Inflammatory macrophage treated with lipopolysaccharide for 4 hours (primary cell): ENCODE data around the gene CORO2B.

ENCODE experiments used
- DNase-seq: peaks from one replicate; pipeline ENCODE4 v3.0.0-alpha.2; 2020

The CORO2B gene

GRCh38 chr15:68574629-68575028 lies 4.2 kb upstream of the CORO2B start:
- no peak for DNase-seq

DNA sequence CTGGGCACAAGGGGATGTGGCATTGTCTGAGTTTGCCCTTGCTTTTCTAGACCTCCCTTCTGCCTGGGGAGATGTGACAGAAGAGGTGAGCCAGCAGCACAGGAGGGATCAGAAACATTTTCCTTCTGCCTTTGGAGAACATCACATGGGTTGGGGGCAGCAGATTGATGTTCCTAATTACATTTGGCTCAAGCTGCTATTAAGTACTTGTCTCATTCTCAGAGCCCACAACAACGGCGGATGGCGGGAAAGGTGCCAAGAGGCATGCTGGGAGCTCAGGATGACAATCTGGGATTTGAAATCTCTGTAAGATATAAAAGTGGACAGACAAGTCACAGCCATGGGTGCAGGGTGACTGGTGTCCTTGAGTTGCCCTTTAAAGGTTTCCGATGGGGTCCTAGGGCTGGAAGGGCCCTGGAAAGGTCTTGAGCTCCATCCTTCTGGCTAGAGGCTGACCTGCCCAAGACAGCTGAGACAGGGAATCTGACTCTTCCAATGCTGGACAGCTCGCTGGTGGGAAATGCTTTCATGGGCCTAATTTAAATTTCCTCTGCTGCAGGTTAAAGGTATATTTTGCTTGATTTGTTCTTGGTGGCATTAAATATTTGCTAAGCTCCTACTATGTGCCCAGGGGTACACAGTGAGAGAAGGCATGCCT lies 2.4 kb upstream of the CORO2B start:
- no peak for DNase-seq

DNA sequence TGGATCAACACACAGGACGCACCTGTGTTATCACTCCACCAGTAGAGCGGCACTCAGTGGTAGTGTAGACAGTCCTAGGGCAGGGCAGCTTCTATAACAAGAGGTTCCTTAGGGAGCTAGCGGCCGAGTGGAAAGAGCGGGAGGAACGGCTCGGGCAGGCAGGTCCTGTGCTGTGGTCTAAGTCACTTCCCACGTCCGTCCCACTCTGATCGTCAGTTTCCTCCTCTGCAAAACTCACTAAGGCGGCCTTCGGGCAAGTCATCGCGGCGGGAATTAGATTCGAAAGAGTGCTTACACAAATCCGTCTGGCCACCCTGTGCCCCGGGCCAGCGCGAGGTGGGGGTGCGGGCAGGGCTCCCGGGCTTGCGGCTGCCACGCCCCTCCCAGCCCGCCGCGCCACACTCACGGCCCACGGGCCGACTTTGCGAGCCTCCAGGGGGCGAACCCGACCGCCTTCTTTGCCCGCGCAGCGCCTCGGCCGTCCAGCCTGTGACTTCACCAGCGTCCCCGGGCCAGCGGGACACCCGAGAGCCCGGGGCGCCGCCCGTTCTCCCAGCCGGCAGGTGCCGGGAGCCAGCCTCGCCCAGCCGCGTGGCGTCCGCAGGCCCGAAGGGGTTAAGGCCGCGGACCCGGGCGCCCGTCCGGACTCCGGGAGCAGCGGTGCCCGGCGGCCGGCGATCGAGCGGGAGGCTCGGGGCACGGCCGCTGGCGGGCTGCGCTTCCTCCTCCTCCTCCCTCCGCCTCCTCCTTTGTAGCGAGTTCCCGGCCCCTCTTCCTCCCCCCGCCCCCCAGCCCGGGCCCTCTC lies 416 bp upstream of the CORO2B start:
- peak; percentile 53 for DNase-seq

DNA sequence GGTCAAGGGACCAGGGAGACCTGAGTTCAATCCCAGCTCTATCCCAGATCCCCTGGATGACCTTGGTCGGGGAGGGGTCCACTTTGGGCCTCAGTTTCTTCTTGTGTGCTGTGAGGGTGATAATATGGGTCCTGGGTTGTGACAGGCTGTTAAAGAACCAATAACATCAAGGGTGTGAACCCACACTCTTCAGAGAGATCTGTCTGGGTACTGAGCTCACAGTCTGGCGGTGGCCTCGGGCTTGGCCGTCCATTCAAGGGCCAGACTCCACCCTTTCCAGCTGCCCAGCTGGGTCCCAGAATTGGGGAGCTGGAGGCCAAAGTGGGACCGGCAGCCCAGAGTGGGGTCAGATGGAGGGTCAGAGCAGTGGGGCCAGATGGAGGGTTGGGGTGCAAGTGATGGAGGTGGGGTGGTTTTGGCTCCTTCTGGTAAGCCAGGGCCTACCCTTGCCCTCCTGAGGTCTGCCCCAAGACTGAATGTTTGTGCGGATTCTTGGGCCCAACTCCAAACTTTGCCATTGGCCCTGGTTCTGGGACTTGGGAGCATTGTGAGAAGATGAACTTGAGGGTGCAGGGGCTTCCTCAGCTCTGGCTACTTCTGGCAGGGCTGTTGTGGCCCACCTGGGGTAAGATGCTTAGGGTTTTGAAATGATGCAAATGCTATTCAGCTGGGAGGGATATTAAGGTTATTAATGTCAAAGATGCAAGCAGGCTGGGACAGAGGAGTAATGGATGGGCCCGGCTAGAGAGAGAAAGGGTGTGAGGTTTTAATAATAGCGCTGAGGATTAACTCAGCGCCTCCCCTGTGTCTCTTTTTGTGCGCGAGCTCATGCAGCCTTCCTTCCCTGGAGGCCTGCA lies 1.5 kb downstream of the CORO2B start:
- no peak for DNase-seq

- no peak for DNase-seq
Measured at GRCh38 chr15:68580883-68581155, 2.0 kb downstream of the CORO2B start.

DNA sequence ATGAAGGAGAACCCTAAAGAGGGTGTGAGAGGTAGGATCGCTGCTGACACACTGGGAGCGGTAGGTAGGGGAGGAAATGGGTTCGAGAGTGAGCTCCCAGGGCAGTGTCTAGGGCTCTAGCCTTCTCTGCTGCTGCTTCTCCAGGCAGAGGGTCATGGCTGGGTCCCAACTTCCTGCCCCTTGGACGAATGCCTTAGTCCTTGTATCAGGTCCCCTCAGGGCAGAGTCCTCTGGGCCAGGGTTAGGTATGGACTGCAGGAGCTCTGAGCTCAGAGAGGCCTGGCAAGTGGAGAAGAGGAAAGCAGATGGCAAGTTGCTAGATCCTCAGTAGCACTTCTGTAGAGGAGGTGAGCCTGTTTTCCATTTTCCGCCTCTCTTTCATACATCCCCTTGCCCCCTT lies 2.9 kb downstream of the CORO2B start:
- no peak for DNase-seq

DNA sequence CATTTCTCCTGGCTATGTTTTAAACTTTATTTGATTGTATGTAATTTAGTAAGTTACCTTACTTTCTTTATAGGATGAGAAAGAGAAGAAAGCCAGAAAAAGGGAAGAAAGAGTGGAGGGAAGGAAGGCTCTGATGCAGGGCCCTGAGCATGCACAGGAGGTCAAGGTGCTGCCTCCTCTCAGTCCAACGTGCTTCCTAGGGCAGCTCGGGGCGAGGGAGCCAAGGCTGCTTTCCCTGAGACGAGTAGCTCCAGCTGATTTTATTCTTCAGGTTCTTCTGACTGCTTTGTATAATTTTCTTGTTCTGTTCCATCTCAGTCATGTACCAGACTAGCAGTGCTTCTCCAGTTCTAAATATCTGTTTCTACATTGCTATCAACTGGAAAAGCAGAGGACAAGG lies 3.4 kb downstream of the CORO2B start:
- no peak for DNase-seq

GRCh38 chr15:68582864-68583263 lies 4.1 kb downstream of the CORO2B start:
- DNase-seq = no peak

- DNase-seq = no peak
Measured at GRCh38 chr15:68583321-68583720, 4.5 kb downstream of the CORO2B start.

GRCh38 chr15:68583936-68584755 lies 5.4 kb downstream of the CORO2B start:
- no peak for DNase-seq

GRCh38 chr15:68584756-68585573 lies 6.2 kb downstream of the CORO2B start:
- no peak for DNase-seq

DNA sequence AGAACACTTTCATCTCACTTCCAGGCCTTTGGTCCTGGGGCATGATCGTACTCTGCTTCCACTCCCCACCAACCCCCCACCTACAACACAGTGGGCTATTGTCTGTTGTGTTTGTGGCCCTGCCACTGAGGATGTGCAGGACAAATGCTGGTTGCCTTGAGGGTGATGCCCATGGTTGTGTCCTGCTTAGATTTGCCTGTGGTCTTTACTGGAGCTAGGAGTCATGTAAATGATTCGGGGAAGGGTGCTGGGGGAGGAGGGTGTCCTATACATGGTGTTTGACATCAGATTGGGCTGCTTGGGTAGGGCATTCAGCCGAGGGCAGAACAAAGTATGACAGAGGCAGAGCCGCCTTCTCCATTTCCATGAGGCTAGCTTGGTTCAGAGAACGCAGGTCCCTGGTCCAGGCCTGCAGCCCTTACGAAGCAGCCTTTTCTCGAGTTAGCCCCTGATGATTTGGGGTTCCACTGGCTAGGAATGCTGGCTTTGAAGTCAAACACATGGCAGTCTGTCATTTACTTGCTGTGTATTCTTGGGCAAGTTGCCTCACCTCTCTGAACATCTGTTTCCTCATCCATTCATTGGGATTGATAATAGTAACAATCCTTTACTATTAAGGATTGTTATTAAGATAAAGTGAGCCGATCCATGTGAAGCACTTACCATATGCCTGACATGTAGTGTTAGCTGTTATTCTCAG lies 6.9 kb downstream of the CORO2B start:
- DNase-seq = no peak

- DNase-seq = peak; percentile 22
Measured at GRCh38 chr15:68586274-68586961, 7.6 kb downstream of the CORO2B start.

- peak; percentile 30 for DNase-seq
Measured at GRCh38 chr15:68587769-68588385, 9.1 kb downstream of the CORO2B start.

DNA sequence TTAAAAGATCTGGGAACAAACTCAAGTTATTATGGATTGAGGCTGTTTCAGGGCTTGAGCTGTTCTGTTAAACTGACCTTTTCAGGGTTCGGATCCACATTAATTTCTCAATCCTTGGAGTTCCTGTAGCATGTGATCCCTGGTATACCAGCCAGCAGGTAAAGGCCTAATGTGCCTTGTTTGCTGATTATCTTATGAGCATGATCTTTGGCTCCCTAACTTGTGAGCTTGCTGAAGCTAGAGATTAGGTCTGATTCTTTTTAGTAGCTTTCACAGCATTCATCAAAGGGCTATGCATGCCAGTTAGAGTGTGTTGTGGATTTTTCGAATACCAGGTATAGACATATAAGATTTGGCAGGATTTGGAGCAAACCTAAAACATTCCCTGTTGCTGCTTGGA lies 10.3 kb downstream of the CORO2B start:
- no peak for DNase-seq

- no peak for DNase-seq
Measured at GRCh38 chr15:68589783-68590710, 11.3 kb downstream of the CORO2B start.

GRCh38 chr15:68590721-68591389 lies 12.1 kb downstream of the CORO2B start:
- DNase-seq = no peak

- DNase-seq = no peak
Measured at GRCh38 chr15:68592054-68592453, 13.3 kb downstream of the CORO2B start.

DNA sequence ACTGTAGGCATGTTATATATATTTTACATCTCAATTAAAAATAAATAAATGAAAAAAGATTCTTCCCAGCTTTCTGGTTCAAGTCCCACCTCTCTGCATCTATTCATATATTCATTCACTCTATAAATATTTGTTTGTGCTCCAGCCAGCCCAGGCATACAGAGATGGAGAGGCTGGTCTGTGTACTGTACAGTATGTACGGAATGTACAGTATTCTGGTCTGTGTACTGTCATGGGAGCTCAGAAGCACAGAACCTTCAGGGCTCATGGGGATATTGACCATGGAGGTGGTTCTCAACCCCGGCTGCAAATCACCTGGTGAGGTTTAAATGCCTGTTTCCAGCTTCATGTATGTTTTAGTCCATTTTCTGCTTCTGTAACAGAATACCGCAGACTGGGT lies 13.8 kb downstream of the CORO2B start:
- no peak for DNase-seq
